CD4-positive, alpha-beta memory T cell (primary cell): ENCODE measurements around the gene RRAS2. TPM values are rescaled to one million over a fixed set of nuclear protein-coding genes. Genes with fewer than 3 reads are reported as not detected.

ENCODE experiments used
- CTCF ChIA-PET: fragments of 350-600 bp; sonication (Branson Sonifier 250); formaldehyde crosslinking; loops from one replicate; lab custom pipeline; 2021; ENCODE audit warnings: inconsistent platforms; ENCODE audit not compliant: partially characterized antibody; lab: Charles Lee
- POLR2A ChIA-PET: fragments of 350-600 bp; sonication (Branson Sonifier 250); formaldehyde crosslinking; loops from one replicate; lab custom pipeline; 2021; ENCODE audit not compliant: partially characterized antibody; lab: Charles Lee
- DNase-seq, 5 donors: peaks; one replicate each; pipeline versions ENCODE4 v3.0.0 to v3.0.0-alpha.2; 2020 to 2022; ENCODE audit warnings: mixed read lengths in 1 of 5
- H3K27ac ChIP-seq: one replicate; pipeline ENCODE4 v1.7.0; 2013; ENCODE audit warnings: low read depth, low read length
- H3K27me3 ChIP-seq: 2 replicates; pipeline ENCODE4 v1.7.0; 2013; ENCODE audit warnings: mild to moderate bottlenecking, low read length, moderate library complexity; ENCODE audit not compliant: insufficient read depth
- H3K36me3 ChIP-seq: 2 replicates; pipeline ENCODE4 v1.7.0; 2013; ENCODE audit warnings: mild to moderate bottlenecking, low read length, moderate library complexity; ENCODE audit not compliant: insufficient read depth
- H3K4me1 ChIP-seq: 2 replicates; pipeline ENCODE4 v1.7.0; 2013; ENCODE audit warnings: mild to moderate bottlenecking, low read length, moderate library complexity; ENCODE audit not compliant: insufficient read depth
- H3K4me3 ChIP-seq, 2 donors: one replicate each; pipeline ENCODE4 v1.7.0; 2013; ENCODE audit warnings: low read length in 2 of 2, mild to moderate bottlenecking in 1 of 2
- H3K9me3 ChIP-seq, 2 donors: one replicate each; pipeline ENCODE4 v1.7.0; 2013; ENCODE audit warnings: low read length in 2 of 2, control low read depth in 1 of 2; ENCODE audit not compliant: control insufficient read depth in 1 of 2
- H3K27ac Mint-ChIP-seq, 7 donors: one replicate each; pipeline ENCODE4 v1.8.0; 2020 to 2021; ENCODE audit warnings: mixed read lengths in 7 of 7, mild to moderate bottlenecking in 6 of 7, inconsistent platforms in 3 of 7, moderate library complexity in 3 of 7
- H3K27me3 Mint-ChIP-seq, 2 donors: one replicate each; pipeline ENCODE4 v1.8.0; 2020 to 2021; ENCODE audit warnings: mixed read lengths in 2 of 2
- H3K36me3 Mint-ChIP-seq, 2 donors: one replicate each; pipeline ENCODE4 v1.8.0; 2020 to 2021; ENCODE audit warnings: mixed read lengths in 2 of 2, inconsistent platforms in 1 of 2, mild to moderate bottlenecking in 1 of 2
- H3K4me1 Mint-ChIP-seq, 4 donors: one replicate each; pipeline ENCODE4 v1.8.0; 2020 to 2021; ENCODE audit warnings: mixed read lengths in 4 of 4, mild to moderate bottlenecking in 1 of 4
- H3K4me3 Mint-ChIP-seq, 8 donors: one replicate each; pipeline ENCODE4 v1.8.0; 2020 to 2021; ENCODE audit warnings: mixed read lengths in 8 of 8, mild to moderate bottlenecking in 7 of 8, moderate library complexity in 6 of 8, inconsistent platforms in 3 of 8
- H3K9me3 Mint-ChIP-seq, 8 donors: one replicate each; pipeline ENCODE4 v1.8.0; 2020 to 2021; ENCODE audit warnings: mixed read lengths in 8 of 8, mild to moderate bottlenecking in 5 of 8, inconsistent platforms in 3 of 8, moderate library complexity in 1 of 8
- intact Hi-C: fragments of 100-400 bp; cut with micrococcal nuclease; formaldehyde crosslinking; loops from one replicate; pipeline ENCODE4 v1.15.1; 2023
- polyA plus RNA-seq, 2 donors: library from polyadenylated mRNA; unstranded; fragments of 300-500 nt; fragmentation: Illumina TruSeq; gene quantifications; one replicate each; pipeline ENCODE4 v1.2.3, GENCODE V29; 2021
- total RNA-seq, 2 experiments: library from RNA; stranded (reverse); gene quantifications; one replicate each; pipeline ENCODE4 v1.2.3, GENCODE V29; 2021

Gene RRAS2
- total and polyA plus RNA-seq, 4 experiments from 2014 or later, result 11.4 to 12.5 (median 11.6) TPM

DNA sequence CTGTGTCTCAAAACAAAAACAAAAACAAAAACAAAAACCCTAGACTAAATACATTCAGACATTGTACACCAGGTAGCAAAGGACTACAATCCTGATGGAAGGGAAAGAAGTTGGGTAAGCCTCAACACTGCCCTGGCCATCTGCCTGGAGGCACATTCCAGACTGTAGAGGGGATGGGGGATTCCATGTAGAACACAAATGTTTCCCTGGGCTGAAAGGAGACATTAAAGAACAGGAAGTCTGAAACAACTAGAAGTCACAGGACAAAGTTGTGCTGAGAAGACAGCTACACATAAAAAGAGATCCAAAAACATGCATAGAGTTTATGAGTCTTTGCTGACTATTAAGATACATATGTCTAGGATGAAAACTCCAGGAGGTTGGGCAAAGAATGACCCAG is 83.9 kb downstream of the RRAS2 start:
- Histone ChIP-seq H3K27me3 (no peaks in the 10 kb centered on the region), H3K4me3 (no peak overlapping the region), H3K4me1 (peaks cover 22% of the 10 kb centered on the region), H3K9me3 (no peaks in the 10 kb centered on the region), H3K36me3 (no peaks in the 10 kb centered on the region), H3K27ac (no peak overlapping the region)
- no peak for DNase-seq
- H3K27ac Mint-ChIP-seq, result peak overlapping the region in 3 of 7 donors; percentile 47 to 67 (median 57)
- no peaks in the 10 kb centered on the region for H3K27me3 Mint-ChIP-seq
- no peak overlapping the region for H3K4me3 Mint-ChIP-seq
- ChIA-PET POLR2A (no interaction called here), CTCF (no interaction called here)
- intact Hi-C loops, result no loop called here
- H3K9me3 Mint-ChIP-seq, result peaks cover 0 to 2% (median 0%) of the 10 kb centered on the region in 8 donors
- H3K36me3 Mint-ChIP-seq, result peaks cover 10 to 11% of the 10 kb centered on the region in 2 donors
- H3K4me1 Mint-ChIP-seq, result peaks cover 21 to 29% (median 25%) of the 10 kb centered on the region in 4 donors

DNA sequence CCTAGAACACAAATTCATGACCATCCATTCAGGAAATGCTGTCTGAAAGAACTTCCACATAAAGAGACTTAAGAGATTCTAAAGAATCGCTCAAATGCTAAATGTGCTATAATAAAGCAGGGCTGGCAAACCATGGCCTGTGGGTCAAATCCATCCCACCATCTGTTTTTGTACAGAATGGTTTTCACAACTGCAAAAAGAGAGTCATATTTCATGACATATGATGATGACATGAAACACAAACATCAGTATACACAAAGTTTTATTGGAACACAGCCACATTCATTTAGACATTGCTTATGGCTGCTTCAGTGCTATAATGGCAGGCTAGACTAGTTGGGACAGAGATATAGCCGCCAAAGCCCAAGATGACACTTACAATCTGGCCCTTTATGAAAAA is 85.1 kb downstream of the RRAS2 start:
- Mint-ChIP-seq H3K4me3 (no peak overlapping the region), H3K27me3 (no peaks in the 10 kb centered on the region), H3K27ac (no peak overlapping the region), H3K9me3 (peaks cover 0 to 2% (median 0%) of the 10 kb centered on the region in 8 donors), H3K36me3 (peaks cover 5% of the 10 kb centered on the region in 2 donors), H3K4me1 (peaks cover 25 to 34% (median 30%) of the 10 kb centered on the region in 4 donors)
- peaks cover 29% of the 10 kb centered on the region for H3K4me1 ChIP-seq
- no peaks in the 10 kb centered on the region for H3K9me3 ChIP-seq
- no peaks in the 10 kb centered on the region for H3K36me3 ChIP-seq
- DNase-seq, result no peak
- ChIA-PET POLR2A (no interaction called here), CTCF (interaction anchor here (0.7 kb wide), 1 partner anchor 181 kb away, joined by 3 read pairs; no protein-coding TSS in a partner anchor)
- intact Hi-C loops, result no loop called here
- H3K27ac ChIP-seq, result no peak overlapping the region
- no peak overlapping the region for H3K4me3 ChIP-seq
- no peaks in the 10 kb centered on the region for H3K27me3 ChIP-seq

DNA sequence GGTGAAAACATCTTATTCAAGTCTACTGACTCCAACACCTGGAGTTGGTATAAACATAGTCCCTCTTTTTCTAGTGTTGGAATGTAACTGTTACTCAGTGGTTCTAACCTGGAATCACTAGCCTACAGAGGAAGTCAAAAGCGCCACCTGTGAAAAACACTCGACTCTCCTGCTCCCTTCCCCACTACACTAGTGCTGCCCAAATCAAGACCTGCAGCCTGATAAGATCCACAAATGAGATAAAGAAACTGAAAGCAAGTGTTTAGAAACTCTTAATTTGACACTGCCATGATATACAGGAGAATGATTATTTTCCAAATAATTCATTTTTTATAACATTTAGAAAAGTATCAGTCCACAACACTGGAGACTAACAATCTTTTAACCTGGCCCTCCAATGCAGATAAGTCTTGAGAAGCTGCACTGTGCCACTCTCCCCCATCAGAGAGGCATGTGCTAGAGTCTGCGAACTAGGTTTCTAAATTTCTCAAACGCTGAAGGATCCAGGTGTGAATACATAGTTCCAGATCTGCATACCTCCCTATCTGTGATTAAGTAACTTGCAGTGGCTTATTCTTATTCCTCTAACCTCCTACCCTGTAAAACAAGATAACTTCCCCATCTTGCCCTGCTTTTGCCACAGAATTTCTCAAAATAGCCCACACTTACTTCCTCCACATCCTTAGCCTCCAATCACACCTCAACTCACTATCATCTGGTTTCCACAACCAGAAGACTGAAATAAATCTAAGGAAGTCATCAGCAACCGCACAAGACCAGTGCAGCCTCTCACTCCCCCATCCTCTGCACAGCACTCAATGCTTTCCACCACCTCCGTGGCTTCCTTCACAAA is 88.1 kb downstream of the RRAS2 start:
- CTCF ChIA-PET, result no interaction called here
- Mint-ChIP-seq H3K27ac (peak overlapping the region; percentile 40 to 94 (median 79)), H3K4me3 (peak overlapping the region; percentile 70 to 91 (median 82)), H3K9me3 (peaks cover 0 to 2% (median 0%) of the 10 kb centered on the region in 8 donors), H3K27me3 (no peaks in the 10 kb centered on the region), H3K36me3 (peaks cover under 1 to 12% of the 10 kb centered on the region in 2 donors), H3K4me1 (peaks cover 24 to 34% (median 29%) of the 10 kb centered on the region in 4 donors)
- POLR2A ChIA-PET, result no interaction called here
- Histone ChIP-seq H3K4me1 (peaks cover 29% of the 10 kb centered on the region), H3K9me3 (no peaks in the 10 kb centered on the region), H3K27ac (peak overlapping the region; percentile 11), H3K36me3 (no peaks in the 10 kb centered on the region), H3K27me3 (no peaks in the 10 kb centered on the region), H3K4me3 (no peak overlapping the region)
- intact Hi-C loops, result no loop called here
- peak in 4 of 5 donors; percentile 9 to 33 (median 25) for DNase-seq

DNA sequence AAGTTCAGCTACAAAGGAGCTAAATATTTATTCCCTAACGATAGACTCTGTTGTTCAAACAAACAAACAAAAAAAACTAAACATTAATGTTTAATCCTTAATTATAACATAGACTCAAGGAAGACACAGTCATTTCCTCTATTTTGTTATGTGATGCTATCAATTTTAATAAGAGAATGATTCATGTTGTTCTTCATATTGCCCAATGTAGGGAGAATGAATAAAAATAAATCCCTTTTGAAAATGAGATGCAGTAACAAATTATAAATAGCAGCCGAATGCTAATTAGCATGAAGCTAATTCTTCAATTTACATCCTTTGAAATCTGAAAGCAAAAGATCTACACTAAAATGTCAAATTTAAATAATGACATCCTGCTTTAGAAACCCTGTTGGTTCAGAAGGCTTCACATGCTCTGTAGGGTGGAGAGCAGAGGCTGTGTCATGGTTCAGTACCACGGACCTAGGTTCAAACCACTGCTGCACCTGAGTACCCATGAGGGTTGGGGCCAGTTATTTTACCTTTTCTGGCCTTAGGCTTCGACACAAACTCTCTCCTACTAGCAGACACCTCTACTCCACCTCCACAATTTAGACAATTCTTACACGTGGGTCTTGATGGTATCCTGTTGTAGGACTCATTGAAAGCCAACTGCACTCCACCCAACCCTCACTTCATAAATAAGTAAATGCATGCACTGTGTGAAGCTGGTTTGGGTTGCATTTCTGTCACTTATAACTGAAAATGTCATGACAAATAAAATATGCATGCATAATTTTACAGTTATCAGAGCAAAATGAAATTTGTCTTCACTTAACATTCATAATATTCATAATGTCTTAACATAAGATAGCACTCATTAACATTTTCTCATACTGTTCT is 89.0 kb downstream of the RRAS2 start:
- Histone ChIP-seq H3K4me1 (peaks cover 29% of the 10 kb centered on the region), H3K27me3 (no peaks in the 10 kb centered on the region), H3K27ac (peak overlapping the region; percentile 11), H3K9me3 (no peaks in the 10 kb centered on the region), H3K4me3 (no peak overlapping the region), H3K36me3 (no peaks in the 10 kb centered on the region)
- H3K27ac Mint-ChIP-seq, result peak overlapping the region in 2 of 7 donors; percentile 17 to 40
- POLR2A ChIA-PET, result no interaction called here
- peak overlapping the region in 4 of 8 donors; percentile 72 to 91 (median 88) for H3K4me3 Mint-ChIP-seq
- CTCF ChIA-PET, result interaction anchor here (0.8 to 1.1 kb wide), 2 partner anchors 20 to 38 kb away, joined by 3 read pairs; no protein-coding TSS in a partner anchor
- DNase-seq, result no peak
- peaks cover 0 to 2% (median 0%) of the 10 kb centered on the region in 8 donors for H3K9me3 Mint-ChIP-seq
- no peaks in the 10 kb centered on the region for H3K27me3 Mint-ChIP-seq
- H3K4me1 Mint-ChIP-seq, result peaks cover 23 to 34% (median 29%) of the 10 kb centered on the region in 4 donors
- intact Hi-C loops, result no loop called here
- peaks cover 9 to 20% of the 10 kb centered on the region in 2 donors for H3K36me3 Mint-ChIP-seq

DNA sequence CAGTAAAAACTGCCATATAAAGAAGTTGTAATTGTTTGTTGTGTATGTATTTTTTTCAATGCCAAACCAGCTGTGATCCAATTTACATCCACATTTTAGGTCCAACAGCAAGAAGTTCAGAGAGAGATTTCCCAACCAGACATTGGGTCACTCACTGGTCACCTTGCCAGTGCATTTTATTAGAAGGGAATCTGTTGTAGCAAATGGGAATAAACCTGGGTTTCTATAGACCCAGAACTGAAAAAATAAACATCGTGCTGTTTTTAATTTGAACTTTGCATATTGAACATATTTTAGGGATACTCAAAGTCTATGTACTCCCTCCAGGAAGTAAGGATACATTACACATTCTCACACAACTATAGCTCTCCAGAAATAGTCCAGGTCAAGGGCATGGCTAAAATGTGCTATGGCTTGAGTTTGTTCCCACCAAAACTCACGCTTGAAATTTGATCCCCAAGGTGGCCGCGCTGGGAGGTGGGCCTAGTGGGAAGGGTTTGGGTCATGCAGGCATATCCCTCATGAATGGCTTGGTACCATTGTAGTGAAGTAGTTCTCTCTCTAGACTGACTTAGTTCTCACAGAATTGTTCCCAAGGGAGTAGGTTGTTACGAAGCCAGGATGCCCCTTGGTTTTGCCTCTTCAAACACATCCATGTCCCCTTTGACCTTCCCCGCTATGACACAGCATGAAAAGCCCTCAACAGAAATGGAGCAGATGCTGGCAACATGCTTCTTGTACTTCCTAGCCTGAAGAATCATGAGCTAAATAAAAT is 90.9 kb downstream of the RRAS2 start:
- DNase-seq, result no peak
- Histone ChIP-seq H3K36me3 (no peaks in the 10 kb centered on the region), H3K4me3 (no peak overlapping the region), H3K27me3 (no peaks in the 10 kb centered on the region), H3K27ac (no peak overlapping the region), H3K9me3 (no peaks in the 10 kb centered on the region), H3K4me1 (peaks cover 29% of the 10 kb centered on the region)
- H3K27ac Mint-ChIP-seq, result no peak overlapping the region
- peaks cover 23 to 30% (median 27%) of the 10 kb centered on the region in 4 donors for H3K4me1 Mint-ChIP-seq
- H3K36me3 Mint-ChIP-seq, result peaks cover 11 to 28% of the 10 kb centered on the region in 2 donors
- CTCF ChIA-PET, result no interaction called here
- H3K4me3 Mint-ChIP-seq, result no peak overlapping the region
- no peaks in the 10 kb centered on the region for H3K27me3 Mint-ChIP-seq
- peaks cover 0 to 2% (median 0%) of the 10 kb centered on the region in 8 donors for H3K9me3 Mint-ChIP-seq
- POLR2A ChIA-PET, result no interaction called here
- intact Hi-C loops, result no loop called here

DNA sequence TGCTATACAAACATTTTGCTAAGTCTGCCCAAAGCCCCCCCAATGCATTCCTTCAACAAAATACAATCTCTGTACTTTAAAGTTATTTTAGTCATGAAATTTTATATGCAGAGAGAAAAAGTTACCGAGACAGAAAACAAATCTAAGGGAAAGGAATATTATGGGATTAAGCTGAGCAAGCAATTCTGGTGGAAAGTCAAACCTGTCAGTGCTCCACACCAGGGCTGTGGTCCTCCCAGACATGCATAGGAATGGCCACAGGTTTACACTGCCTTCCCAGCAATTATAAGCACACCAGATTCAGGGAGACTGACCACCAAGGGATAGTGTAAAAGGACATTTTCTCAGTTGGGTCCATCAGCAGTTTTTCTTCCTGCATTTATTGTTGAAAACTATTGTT is 92.4 kb downstream of the RRAS2 start:
- H3K4me1 Mint-ChIP-seq, result peaks cover 17 to 22% (median 20%) of the 10 kb centered on the region in 4 donors
- POLR2A ChIA-PET, result no interaction called here
- CTCF ChIA-PET, result interaction anchor here (1.0 kb wide), 1 partner anchor 493 kb away, joined by 3 read pairs; no protein-coding TSS in a partner anchor

More for the DNA sequence above, 92.4 kb downstream of the RRAS2 start:
- Mint-ChIP-seq H3K27ac (no peak overlapping the region), H3K27me3 (no peaks in the 10 kb centered on the region), H3K4me3 (no peak overlapping the region), H3K9me3 (no peaks in the 10 kb centered on the region), H3K36me3 (peaks cover 11 to 28% of the 10 kb centered on the region in 2 donors)
- H3K9me3 ChIP-seq, result no peaks in the 10 kb centered on the region
- no peaks in the 10 kb centered on the region for H3K36me3 ChIP-seq
- intact Hi-C loops, result no loop called here
- no peak for DNase-seq
- H3K27me3 ChIP-seq, result no peaks in the 10 kb centered on the region
- no peak overlapping the region for H3K27ac ChIP-seq
- peaks cover 22% of the 10 kb centered on the region for H3K4me1 ChIP-seq
- no peak overlapping the region for H3K4me3 ChIP-seq
